Measurements from ENCODE around the gene MACROD2.

MACROD2 gene

GRCh38 chr20:15675061-15675514 is 1679.8 kb downstream of the MACROD2 start:
- no peak for DNase-seq

GRCh38 chr20:15675813-15676484 is 1680.6 kb downstream of the MACROD2 start:
- no peak for DNase-seq

GRCh38 chr20:15676815-15677214 is 1681.5 kb downstream of the MACROD2 start:
- DNase-seq: no peak

- DNase-seq: no peak
These were observed 1687.4 kb downstream of the MACROD2 start for GRCh38 chr20:15682690-15683089.

- no peak for DNase-seq
These were observed 1697.3 kb downstream of the MACROD2 start for GRCh38 chr20:15692570-15692969.

GRCh38 chr20:15699431-15700146 is 1704.3 kb downstream of the MACROD2 start:
- DNase-seq: no peak

GRCh38 chr20:15700147-15700765 is 1704.9 kb downstream of the MACROD2 start:
- DNase-seq: no peak

- no peak for DNase-seq
These were observed 1706.8 kb downstream of the MACROD2 start for GRCh38 chr20:15702161-15702560.

- DNase-seq: no peak
These were observed 1708.0 kb downstream of the MACROD2 start for GRCh38 chr20:15703171-15703911.

GRCh38 chr20:15705975-15706374 is 1710.7 kb downstream of the MACROD2 start:
- DNase-seq: no peak

GRCh38 chr20:15706719-15707118 is 1711.4 kb downstream of the MACROD2 start:
- DNase-seq: no peak

GRCh38 chr20:15708984-15709598 is 1713.8 kb downstream of the MACROD2 start:
- no peak for DNase-seq

GRCh38 chr20:15710636-15711035 is 1715.3 kb downstream of the MACROD2 start:
- peak; percentile 28 for DNase-seq

- no peak for DNase-seq
These were observed 1715.9 kb downstream of the MACROD2 start for GRCh38 chr20:15711177-15711576.

- no peak for DNase-seq
These were observed 1720.9 kb downstream of the MACROD2 start for GRCh38 chr20:15716256-15716655.

GRCh38 chr20:15726416-15726815 is 1731.1 kb downstream of the MACROD2 start:
- DNase-seq: no peak

GRCh38 chr20:15734052-15734451 is 1738.7 kb downstream of the MACROD2 start:
- no peak for DNase-seq

- no peak for DNase-seq
These were observed 1743.7 kb downstream of the MACROD2 start for GRCh38 chr20:15739035-15739434.

- no peak for DNase-seq
These were observed 1744.9 kb downstream of the MACROD2 start for GRCh38 chr20:15740046-15740775.

- DNase-seq: no peak
These were observed 1746.8 kb downstream of the MACROD2 start for GRCh38 chr20:15742087-15742486.

- DNase-seq: no peak
These were observed 1747.3 kb downstream of the MACROD2 start for GRCh38 chr20:15742627-15743026.
